Right renal cortex interstitium (tissue), 3 donors: ENCODE data around the gene ATG2A. TPM values are rescaled to one million over a fixed set of nuclear protein-coding genes. Genes with fewer than 3 reads are reported as not detected.
"Not testable (repeated sequence)": the region's sequence is repeated elsewhere in the genome, so short reads cannot be mapped to it uniquely, and the experiment has no call there.

Source experiments
- DNase-seq, 3 donors: peaks; one replicate each; pipeline ENCODE4 v3.0.0-alpha.2; 2013; ENCODE audit warnings: low read depth in 3 of 3, low spot score in 2 of 3
- polyA plus RNA-seq, 3 donors: library from polyadenylated mRNA; unstranded; fragments of 120-200 nt; gene quantifications; one replicate each; pipeline ENCODE4 v1.2.1, GENCODE V29; 2013; ENCODE audit not compliant: insufficient read length in 3 of 3

ATG2A gene
- polyA plus RNA-seq, 3 donors: 12.8 to 14.0 (median 13.2) TPM

DNA sequence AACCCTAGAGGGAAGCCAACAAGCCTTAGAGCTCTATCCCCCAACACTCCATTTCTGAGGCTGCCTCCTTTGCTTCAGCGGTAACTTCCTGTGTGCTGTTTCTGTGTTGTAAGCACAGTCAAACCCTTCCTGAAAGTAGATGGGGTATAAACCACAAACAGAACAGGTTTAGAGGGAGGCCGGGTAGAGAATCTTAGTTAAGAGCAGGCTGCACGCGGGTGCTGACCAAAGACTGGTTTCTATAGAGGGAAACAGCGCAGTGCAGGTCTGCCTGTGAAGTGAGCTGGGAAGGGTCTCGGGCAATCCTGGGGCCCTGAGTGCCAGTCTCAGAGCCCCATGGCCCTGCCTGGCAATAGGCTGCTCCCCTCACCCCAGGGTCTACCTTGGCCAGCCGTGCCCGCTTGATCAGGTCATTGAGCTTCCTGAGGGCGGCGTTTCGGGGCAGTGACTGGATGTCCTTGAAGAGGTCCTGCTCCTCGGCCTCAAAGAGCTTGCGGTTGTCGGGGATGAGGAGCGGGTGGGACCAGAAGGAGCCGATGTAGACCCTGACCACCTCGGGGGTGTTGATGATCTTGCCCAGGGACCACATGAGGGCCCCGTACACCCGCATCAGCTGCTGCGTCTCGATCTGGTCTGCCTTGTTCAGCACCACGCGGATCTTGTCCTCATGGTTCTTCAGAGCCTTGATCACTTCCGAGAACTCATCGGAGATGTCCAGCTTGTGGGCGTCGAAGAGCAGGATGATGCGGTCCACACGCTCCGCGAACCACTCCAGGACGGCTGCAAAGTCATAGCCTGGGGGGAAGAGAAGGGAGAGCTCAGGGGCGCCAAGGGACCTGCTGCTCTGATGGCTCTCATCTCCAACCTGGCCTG is 57.2 kb downstream of the ATG2A start:
- no peak for DNase-seq

DNA sequence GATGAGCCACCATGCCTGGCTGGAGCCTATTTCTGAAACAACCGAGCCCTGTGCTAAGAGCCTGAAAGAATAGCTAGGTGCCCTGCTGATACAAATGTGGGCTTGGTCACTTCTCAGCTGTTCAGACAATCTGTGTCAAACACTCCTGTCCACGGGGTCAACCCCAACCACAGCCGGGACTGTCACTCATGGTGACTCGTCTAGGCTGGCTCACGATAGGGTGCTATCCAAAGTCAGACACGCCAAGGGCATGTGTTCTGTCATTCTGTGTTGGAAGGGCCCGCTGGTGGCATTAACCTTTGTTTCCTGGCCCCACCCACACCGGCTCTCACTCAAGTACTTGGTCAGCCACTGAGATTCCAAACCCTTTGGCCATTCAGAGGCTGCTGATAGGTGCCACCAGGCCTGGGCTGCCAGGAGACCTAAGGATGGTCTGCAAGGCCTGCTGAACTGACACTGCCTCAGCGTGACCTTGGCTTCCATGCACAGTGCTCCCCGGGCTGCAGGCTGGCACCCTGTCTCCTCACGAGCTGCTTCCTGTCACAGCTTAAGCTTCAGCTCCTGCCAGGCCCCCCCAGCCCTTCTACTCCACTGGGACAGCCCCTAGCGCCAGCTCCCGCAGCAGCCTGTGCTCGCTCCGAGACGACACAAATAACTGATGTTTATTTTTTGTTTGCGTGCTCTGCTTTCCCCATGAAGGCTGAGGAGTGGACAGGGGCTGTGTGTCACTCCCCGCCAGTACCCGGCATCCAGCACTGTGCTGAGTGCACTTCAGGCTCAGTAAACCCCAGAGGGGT is 58.3 kb downstream of the ATG2A start:
- no peak for DNase-seq

DNA sequence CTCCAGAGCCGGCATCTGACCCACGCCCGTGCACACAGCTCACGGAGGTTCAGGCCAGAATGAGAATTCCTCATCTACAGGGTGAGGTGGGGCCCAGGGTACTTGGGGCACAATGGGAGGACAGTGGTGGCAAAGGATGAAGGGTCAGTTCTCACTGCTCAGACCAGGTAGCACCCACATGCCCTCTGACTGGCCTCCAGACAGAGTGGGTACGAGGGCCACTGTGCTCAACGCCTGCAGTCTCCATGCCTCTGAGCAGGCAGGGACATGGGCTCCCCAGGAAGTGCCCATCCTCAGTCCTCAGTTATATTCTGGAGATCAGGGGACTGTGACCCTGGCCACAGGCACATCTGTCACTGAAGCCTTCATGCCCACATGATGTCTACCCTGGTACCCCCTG is 59.5 kb downstream of the ATG2A start:
- no peak for DNase-seq

DNA sequence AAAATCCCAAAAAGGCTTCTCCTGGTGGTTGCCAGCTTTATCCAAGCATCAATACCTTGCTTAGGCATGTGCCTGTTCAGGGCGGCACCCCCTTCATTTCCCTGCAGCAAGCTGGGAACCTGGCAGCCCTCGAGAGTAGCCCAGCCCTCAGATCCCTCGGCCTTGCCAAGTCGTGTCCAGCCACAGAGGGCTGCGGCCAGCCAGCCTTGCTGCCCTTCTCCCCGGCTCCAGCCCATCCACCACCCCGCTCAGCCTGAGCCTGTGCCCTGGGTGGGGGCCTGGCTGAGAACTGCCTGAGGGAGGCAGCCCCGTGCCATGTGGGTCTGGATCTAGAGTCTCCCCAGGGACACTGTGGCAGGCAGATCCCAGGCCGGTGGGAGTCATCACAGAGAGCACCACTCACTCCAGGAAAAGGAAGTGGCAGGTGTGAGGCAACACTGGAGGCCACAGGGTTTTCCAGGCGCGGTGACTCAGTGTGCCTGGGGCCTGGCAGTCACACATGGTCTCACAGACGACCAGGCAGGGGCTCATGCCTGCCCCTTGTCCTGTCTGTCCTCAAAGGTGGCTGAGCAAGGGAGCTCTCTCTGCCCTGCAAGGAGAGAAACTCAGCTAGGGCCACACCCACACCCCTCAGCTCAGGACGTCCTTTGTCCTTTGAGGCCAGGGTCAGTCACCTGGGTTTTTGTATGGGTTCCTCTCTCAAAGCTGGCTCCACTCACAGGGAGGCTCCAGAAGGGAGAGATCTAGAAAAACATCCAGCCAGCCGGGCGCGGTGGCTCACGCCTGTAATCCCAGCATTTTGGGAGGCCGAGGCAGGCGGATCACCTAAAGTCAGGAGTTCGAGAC is 60.4 kb downstream of the ATG2A start:
- no peak for DNase-seq

DNA sequence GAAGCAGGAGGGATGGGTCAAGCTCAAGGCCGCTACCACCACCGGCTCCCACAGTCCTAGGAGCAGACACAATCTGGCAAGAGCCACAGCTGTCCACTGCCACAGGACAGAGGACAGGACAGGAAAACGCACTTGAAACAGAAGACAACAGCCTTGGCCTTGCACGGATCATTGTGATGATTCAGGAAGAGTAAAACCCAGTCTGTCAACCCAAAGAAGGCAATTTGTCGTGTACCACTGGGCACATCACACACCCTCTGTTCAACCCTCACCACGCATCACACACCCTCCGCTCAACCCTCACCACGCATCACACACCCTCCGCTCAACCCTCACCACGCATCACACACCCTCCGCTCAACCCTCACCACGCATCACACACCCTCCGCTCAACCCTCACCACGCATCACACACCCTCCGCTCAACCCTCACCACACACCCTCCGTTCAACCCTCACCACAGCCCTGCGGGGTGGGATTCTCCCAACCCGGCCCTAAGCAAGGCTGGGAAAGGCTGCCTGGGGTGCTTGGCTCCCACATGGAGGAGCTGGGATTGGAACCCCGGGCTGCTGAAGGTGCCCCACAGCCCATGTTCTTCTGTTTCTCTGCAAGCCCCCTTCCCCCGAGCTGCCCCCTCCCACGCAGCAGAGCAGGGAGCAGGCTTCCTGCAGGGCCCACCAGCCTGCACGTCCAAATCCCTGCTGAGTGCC is 61.3 kb downstream of the ATG2A start:
- no peak for DNase-seq

DNA sequence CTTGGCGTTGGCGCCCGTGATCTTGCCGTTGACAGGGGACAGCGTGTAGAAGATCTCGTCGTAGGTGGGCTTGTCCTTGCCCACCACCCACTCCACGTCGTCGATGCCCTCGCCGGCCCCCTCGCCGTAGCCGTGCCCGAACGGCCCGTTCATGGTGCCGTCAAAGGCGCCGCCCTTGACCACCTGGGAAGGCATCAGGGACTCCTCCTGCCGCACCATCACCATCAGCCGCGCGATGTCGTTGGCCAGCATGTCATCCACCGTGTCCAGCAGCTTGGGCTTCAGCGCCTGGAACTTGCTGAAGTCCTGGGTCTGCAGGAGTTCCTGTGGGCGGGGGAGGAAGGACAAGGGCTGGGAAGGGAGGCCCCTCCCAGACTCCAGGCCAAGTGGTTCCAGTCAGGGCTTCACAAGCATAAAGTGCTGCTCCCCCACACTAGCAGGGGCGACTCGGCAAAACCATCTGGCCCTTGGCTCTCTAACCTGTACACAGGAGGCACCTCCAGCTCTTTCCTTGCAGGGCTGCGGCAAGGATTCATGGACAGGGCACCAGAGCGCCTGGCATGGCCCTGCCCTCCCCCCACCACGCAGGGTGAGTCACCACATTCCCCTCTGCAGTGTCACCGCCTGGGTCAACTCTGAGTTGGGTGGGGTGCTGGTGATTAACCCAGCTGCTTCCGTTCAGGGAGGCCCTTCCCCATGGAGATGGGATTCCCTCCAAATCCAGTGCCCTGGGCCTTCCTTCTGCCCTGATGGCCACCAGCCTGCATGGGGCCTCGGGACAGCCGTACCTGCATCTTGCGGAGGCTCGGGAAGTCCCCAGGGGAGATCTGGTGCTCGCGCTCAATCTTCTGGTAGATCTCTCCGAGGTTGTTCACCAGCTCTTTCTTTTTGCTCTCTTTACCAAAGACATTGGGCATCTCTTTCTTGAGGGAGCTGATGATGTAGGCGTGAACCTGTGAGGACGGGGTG is 62.2 kb downstream of the ATG2A start:
- no peak for DNase-seq

DNA sequence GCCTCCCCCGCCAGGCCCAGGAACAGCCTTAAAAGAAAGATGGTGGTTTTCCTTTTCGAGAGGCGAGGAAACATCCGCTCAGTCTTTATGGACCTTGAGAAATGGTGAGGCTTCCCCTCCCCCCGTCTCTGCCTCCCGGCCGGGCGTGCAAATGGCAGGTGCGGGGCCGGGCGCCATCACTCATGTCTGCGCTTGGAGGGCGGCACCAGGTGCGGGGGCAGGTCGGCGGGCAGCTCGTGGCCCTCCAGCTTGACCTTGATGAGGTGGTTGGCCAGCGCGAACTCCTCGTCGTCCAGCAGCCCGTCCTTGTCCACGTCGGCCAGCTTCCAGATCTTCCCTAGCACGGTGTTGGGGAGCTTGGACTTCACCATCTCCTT is 62.9 kb downstream of the ATG2A start:
- DNase-seq: no peak

DNA sequence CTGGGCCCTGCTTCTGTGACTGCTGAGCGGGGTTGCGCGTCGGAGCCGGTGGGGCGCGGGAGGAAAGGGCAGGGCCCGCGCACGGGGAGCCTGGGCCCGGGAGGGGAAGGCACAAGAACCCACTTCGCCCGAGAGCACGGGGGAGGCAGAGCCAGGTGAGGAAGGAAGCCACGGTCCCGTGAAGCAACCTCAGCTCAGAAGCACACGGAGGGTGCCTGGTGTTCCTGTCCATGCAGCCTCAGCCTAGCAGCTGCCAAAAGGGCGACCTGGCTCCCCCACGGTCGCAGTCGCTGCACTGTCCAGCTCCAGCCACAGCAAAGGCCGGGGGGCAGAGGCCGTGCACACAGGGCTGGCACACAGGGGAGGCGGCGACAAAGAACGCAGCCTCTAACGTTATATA is 63.3 kb downstream of the ATG2A start:
- no peak for DNase-seq

DNA sequence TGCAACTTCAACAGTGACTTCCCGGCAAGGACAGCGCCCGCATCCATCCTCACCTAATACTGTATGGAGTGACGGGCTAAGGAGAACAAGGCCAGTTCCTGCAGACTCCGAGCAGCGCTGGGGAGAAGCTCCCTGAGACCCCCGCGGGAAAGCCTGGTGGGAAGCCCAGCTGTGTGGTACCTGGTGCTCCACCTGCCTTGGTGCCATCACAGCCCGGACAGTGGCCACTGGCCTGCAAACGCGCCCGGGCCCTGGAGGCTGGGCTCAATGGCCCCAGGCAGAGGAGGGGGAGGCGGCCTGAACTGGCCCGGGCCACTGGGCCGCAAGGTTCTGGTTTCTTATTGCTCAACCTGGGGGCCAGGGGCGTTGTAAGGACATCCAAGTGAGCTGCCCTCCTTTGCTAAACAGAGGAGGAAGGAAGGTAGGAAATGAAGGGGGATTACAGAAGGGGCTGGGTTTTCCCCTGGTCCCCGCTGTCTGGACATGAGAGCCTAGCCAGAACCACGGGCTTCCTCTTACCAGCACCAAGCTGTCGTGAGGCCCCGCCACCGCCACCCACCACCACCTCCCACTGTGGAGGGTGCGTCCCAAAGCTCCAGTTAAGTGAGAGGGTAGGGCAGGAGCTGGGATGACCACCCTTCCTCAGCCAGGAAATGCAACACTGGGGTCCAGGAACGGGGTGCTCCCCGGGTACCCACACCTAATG is 64.1 kb downstream of the ATG2A start:
- DNase-seq: no peak

DNA sequence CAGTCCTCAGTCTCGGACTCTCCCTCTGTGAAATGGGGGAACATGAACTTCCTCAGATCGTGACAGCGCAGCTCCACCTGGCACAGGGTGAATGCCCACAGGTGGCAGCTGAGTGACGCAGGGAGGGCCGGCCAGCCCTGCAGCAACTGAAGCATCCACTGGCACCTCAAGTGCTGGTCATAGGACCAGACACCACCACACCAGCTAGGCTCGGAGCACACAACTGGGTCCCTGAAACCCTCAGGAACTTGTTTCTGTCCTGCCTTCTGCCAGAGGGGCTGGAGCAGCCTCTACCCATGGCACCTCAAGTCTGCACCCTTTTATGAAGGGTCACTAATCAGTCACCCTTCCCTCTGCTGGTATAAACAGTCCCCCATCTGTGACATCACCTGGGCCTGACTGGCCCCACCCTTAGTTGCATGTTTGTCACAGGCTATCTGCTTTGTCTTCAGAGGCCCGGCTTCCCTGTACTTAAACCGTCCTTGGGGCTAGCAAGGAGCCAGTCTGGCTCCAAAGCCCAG is 65.1 kb downstream of the ATG2A start:
- DNase-seq: no peak

DNA sequence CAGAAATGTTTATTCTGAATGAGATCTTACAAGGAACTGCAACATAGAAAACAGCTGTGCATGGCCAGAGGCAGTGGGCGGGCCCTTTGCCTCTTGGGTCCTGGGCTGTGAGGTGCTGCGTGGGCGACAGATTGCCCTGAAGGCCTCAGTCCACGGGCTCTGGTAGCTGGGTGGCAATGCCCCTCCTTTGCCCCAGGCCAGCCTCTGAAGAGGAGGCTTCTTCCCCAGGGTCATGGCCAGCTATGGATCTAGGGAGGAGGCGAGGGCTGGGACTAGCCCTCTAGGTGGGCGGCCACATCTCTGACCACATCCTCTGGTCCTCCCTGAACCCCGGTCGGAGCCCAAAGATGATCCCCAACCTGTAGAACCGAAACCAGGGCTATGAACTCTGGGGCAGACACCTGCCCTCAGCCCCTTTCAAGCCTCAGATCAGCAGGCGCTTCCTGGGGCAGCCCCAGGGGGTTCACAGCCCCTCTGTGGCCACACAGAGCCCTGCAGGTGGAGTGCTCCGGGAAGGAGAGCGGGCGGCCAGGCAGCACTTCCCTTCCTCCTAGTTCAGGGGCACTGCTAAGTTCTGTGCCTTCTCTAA is 65.9 kb downstream of the ATG2A start:
- DNase-seq: no peak

DNA sequence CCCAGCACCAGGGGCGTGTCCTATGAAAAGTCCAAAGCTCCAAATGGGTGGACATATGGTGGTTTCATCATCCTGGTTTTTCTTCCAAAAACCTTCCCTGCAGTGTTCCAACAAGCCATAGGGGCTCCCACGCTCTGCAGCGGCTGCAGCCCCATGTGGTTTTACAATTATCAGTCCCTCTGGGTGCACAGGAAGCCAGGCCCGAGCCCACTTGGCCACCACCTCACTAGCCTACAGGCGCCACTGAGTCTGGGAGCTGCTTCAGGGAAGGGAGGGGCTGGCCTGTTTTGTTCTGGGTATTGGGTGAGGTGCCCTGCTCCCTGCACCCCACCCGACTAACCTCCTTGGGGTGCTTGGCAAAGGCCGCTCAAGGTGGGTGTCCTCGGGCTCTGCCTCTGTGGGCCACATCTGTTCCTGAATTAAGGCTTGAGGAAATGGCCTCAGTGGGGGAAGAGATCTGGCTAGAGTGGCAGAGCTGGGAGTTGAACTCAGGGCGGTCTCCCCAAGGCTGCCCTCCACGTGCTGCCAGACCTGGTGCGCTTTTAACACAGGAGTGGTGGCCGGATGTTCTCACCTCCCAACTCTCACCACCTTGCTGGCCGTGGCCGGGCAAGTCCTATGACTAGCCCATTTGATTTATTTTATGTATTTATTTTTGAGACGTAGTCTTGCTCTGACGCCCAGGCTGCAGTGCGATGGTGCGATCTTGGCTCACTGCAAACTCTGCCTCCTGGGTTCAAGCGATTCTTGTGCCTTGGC is 67.2 kb downstream of the ATG2A start:
- no peak for DNase-seq

DNA sequence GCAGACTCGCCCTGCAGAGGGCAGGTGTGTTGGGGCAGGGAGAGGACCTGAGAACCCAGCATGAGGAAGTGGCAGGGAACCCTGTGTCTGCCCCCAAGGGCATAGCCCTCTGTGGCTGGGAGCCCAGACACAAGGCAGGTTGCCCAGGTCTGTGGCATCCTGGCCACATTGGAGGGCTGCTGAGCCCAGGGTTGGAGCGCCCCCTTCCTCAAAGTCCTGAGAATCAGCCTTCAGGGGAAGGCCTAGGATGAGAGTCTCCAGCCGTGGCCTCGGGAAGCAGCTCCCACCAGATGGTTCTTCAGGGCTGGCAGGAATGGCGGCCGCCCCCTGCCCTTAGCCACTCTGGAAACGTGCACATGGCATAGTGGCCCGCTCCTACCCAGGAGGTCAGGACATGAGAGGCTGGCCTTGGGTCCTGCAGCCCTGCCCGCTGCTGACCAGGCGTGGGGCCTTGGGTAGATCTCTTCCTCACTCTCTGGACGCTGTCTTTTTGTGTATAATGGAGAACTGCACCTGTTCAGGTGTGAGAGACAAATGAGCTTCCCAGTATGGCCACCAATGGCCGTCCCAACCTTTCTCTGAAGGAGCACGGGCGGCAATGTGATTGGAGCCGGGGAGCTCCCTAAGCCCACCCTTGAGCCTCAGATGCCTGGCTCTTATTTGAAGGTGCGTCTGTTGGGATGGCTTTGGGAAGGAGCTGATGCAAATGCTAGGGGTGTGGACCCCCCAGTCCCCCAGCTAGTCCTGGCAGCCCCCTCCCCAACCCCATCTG is 68.0 kb downstream of the ATG2A start:
- DNase-seq: no peak

DNA sequence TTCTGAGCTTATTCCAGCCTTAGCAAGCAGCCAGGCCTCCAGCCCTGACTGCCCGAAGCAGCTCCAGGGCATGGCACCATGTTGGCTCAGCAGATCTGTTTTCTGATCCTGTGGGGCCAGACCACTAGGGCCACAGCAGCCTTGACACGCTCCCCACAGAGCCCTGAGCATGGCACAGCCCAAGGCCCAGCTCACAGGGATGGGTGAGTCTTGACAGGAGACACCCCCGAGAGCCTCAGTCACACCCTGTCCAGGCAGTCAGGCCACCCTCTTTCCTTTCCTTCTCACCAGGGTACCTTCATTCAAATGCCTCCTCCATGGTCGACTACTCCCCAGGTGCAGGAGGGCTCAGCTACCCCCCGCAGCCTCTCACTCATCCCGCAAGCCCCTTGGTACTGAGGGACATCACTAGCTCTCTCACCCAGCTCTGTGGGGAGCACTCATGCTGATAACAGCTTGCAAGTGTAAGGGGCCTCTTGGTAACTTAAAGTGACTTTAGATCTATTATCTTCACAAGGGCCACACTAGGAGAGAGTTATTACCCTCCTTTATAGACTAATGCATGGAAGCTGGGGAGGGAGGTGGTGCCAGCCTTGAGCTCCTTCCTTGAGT is 68.7 kb downstream of the ATG2A start:
- DNase-seq: no peak

DNA sequence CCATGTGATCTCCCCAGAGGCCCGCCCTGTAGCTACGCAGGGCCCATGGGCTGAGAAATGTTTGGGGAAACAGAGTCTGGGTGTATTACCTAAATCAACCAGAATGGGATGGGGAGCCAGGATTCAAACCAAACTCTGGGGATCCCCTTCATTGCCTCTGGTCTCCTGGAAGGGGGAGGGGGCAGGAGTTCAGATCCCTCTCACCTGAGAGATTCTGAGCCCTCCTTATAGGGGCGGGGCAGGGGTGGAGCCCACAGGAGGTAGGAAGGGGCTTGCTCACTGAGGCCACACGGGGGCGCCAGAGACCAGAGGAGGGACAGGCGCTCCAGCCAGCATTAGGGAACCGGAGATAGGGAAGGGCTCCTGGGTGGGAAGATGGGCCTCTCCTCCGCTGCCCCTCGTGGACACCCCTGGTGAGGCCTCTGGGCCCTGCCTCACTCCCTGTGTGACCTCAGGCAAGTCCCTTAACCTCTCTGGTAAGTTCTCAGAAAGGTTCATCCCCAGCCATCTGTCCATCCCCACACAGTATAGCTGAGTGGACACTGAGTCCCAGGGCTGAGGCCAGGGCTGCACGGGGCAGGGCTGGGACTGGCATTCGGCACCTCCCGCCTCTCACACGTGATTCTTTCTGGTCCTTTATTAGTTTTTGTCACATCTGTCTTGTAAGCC is 69.9 kb downstream of the ATG2A start:
- peak in 2 of 3 donors; percentile 57 to 81 for DNase-seq

DNA sequence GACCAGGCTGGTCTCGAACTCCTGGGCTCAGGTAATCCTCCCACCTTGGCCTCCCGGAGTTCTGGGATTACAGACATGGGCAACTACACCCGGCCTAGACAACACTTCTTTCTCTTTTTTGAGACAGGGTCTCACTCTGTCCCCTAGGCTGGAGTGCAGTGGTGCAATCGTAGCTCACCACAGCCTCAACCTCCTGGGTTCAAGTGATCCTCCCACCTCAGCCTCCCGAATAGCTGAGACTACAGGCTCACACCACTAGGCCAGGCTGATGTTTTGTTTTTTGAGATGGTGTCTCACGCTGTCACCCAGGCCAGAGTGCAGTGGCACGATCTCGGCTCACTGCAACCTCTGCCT is 71.3 kb downstream of the ATG2A start:
- DNase-seq: not testable (repeated sequence)
